ENCODE measurements around the gene MYO5B.
A peak's percentile ranks its signal among the peaks of the same experiment; 100 is the strongest.

DNA sequence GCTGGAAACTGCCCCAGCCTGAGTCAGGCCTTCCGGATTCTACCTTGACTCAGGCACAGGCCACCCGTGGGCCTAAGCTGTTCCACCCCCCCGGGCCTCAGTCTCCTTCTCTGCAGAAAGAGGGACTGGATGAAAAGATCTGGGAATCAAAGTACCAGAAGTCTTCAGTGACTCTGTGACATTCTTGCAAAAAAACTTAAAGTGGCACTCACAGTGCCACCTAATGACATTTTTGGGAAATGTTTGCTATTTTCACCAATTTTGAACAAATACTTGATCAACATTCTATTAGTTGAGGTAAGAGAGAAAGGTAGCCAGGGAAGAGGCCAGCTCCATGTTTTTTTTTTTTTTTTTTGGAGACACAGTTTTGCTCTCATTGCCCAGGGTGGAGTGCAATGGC is 333.3 kb downstream of the MYO5B start:
- peak in 1 of 6 experiments; percentile 14 for TF ChIP-seq CTCF (IDR thresholded peaks at IDR 0.05)
- TF ChIP-seq POLR2A (IDR thresholded peaks at IDR 0.05): no peak

All from esophagus squamous epithelium (tissue), 4 donors.